GM20000 (cell line): ENCODE results near the gene GRM7.

ENCODE experiments used
- DNase-seq: peaks from one replicate; pipeline ENCODE4 v3.0.0; 2012; ENCODE audit warnings: low spot score
- TF ChIP-seq, protein P1 (sequence below): IDR thresholded peaks from 2 replicates; pipeline ENCODE4 v1.5.1; 2012; ENCODE audit warnings: mild to moderate bottlenecking, control low read depth; ENCODE audit errors: extremely low read depth, missing control alignments

The GRM7 gene

DNA sequence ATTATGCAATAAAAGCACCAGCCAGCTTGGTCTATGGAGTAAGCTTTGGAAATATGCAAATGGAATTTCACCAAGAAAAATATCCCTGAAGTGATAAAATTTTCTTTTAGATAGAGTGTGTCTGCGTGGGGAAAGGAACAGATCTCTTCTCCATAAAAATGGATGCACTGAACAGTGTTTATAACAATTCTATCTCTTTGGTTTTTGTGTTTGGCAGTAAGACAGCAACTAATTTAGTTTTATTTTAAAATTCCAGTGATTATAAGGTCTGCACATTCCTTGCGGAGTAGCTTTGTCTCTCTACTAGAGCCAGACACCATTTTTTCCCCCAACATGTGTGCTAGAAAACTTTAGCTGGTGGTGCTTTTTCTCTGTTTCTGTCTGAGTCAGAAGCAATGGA, 712.4 kb downstream of the GRM7 start:
- TF ChIP-seq, protein P1, sequence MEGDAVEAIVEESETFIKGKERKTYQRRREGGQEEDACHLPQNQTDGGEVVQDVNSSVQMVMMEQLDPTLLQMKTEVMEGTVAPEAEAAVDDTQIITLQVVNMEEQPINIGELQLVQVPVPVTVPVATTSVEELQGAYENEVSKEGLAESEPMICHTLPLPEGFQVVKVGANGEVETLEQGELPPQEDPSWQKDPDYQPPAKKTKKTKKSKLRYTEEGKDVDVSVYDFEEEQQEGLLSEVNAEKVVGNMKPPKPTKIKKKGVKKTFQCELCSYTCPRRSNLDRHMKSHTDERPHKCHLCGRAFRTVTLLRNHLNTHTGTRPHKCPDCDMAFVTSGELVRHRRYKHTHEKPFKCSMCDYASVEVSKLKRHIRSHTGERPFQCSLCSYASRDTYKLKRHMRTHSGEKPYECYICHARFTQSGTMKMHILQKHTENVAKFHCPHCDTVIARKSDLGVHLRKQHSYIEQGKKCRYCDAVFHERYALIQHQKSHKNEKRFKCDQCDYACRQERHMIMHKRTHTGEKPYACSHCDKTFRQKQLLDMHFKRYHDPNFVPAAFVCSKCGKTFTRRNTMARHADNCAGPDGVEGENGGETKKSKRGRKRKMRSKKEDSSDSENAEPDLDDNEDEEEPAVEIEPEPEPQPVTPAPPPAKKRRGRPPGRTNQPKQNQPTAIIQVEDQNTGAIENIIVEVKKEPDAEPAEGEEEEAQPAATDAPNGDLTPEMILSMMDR, result no peak
- no peak for DNase-seq

DNA sequence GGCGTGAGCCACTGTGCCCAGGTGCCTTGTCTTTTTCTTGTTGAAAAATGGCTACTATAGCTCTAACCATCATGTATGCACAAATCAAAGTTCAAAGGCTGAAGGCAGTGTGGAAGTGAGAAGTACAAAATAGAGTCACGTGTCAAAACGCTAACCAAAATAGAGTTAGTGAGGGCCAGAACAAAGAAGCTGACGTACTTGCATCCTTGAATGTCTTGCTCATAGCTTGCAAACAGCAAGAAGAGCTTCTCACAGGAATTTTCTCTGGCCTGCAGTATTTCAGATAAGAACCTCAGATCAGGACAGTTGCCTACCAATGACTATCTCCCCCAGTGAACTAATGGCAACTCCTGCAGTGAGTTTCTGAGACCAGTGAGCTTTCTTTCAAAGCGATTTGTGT, 713.5 kb downstream of the GRM7 start:
- no peak for DNase-seq
- TF ChIP-seq, protein P1, result no peak

DNA sequence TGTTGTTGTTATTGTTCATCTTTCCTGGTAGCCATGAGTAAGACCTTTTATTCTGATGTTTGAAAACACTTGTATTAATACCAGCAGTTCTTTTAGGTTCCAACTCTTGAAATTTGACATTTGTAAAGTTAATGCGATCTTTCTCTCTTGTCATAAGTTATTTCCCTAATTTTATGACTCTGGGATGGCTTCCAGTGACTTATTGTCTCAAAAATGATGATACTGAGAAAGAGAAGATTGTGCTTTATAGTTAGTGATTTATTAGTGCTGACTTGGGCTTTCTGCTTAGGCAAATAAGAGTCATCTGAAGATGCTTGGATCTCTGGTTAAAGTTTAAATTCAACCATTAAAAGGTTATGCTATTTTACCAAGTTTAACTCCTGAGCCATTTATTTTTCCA, 715.2 kb downstream of the GRM7 start:
- no peak for DNase-seq
- TF ChIP-seq, protein P1, result no peak

DNA sequence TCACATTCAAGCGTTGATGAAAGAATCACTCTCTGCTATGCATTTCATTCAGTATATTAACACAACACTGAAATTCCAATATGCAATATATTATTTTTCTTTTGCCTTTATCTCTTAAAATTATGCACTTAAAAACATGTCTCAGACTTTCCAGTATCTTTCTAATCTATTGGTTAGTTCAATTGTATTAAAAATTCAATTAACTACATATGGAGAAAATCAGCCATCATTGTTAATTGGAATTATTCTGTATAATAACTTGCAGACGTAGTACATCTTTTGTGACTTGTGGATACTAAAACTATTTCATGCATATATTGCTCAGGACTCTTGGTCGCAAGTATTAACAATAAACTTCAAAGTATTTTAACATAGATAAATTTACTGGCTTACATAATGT, 715.6 kb downstream of the GRM7 start:
- TF ChIP-seq, protein P1, result no peak
- no peak for DNase-seq

DNA sequence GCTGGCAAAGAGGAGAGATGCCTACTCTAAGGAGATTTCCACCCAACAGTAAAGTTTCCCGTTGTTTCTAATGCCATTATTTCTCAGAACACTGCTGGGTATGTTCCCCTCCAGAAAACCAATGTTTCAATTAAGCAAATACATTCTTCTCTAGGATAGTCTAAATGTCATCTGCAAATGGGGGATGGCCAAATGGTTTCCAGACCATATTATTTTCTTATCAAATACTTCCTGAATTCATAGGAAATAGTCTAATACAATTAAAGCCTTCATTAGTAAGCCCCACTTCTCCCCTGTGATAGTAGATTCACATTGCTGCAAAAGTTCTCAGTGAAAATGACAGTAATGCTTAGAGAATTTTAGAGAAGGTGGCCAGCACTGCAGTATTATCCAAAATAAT, 716.6 kb downstream of the GRM7 start:
- TF ChIP-seq, protein P1, result no peak
- DNase-seq, result no peak

DNA sequence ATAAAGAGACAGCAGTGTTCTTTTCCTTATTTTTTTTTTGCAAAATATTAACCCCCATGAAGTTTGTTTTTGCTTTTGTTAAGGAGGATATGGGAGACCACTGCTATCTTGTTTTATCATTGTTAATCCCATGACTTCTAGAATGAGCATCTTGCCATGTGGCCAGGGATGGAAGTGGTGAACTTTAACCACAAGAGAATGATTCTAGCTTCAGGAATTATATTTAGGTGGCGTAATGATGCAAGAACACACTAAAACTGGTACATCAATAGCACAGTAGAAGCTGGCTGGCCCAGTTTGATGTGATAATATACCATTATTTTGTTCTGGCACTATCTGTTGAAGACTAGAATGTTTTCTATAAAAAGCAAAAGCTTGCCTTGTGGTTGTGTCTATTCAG, 720.9 kb downstream of the GRM7 start:
- no peak for DNase-seq
- TF ChIP-seq, protein P1, result no peak

DNA sequence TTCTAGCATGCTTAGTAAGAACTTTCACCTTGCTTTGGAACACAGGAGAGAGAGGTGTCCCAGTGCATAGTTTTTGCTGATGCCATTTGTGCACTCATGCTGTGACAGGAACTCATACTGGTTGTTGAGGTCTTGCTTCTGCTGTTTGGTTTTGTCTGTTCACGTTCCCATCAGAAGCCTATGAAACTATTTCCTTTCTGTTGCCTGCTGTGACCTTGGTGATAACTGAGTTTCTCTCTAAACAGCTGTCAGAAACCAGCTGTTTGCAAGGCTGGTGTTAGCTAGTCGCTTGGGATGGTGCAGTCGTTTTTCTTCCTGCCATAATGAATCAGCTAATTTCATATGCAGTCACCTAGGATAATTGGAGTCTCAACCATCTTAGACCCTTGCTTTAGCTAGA, 724.1 kb downstream of the GRM7 start:
- TF ChIP-seq, protein P1, result no peak
- DNase-seq, result no peak
